Measurements from ENCODE around the gene IFNW1.

IFNW1 gene

DNA sequence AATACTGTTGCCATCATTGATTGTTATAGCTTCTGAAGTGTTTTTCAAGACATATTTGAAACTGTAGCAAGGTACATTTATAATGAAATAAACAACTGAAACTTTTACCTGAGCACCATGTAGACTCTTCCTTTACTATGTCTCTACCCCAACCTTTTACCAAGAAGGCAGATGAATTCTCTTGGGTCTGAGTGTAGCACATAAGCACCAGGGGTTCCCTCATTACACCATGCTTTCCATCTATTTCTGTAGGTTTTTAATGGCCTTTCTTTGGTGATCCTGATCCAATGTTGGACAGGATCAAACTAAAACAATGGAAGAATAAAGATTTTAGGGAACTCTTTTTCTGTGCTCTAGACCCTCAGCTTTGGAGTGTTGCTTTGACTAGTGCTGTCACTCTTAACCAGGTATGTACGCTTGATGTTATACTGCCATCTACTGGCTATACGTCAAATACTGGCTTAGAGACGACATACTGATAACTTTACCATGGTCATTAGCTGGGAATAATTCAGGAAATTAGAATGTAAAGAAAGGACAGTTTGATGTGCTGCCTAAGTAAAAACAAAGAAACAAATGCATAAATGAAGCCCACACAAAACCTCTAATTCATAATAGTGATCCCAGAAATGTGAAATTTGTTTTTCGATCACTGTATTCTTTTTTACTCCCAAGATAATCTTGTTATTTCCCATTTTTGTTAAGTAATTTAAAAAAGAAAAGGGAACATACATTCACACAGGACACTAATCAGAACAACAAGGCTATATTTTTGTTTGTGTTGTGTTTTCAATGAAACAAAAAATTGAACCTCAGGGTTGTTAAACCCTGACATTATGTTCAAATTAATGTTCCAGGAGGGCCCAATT is 30.7 kb downstream of the IFNW1 start:
- TF ChIP-seq, protein P1, sequence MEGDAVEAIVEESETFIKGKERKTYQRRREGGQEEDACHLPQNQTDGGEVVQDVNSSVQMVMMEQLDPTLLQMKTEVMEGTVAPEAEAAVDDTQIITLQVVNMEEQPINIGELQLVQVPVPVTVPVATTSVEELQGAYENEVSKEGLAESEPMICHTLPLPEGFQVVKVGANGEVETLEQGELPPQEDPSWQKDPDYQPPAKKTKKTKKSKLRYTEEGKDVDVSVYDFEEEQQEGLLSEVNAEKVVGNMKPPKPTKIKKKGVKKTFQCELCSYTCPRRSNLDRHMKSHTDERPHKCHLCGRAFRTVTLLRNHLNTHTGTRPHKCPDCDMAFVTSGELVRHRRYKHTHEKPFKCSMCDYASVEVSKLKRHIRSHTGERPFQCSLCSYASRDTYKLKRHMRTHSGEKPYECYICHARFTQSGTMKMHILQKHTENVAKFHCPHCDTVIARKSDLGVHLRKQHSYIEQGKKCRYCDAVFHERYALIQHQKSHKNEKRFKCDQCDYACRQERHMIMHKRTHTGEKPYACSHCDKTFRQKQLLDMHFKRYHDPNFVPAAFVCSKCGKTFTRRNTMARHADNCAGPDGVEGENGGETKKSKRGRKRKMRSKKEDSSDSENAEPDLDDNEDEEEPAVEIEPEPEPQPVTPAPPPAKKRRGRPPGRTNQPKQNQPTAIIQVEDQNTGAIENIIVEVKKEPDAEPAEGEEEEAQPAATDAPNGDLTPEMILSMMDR (IDR thresholded peaks at IDR 0.05; ENCODE audit: control insufficient read depth, insufficient read depth, low read depth, low read length, missing control alignments) = peak; percentile 77
- DNase-seq (ENCODE audit: low read depth) = peak; percentile 53
- H3K4me3 ChIP-seq (ENCODE audit: control insufficient read depth, low read depth, low read length) = no peak overlapping the region

DNA sequence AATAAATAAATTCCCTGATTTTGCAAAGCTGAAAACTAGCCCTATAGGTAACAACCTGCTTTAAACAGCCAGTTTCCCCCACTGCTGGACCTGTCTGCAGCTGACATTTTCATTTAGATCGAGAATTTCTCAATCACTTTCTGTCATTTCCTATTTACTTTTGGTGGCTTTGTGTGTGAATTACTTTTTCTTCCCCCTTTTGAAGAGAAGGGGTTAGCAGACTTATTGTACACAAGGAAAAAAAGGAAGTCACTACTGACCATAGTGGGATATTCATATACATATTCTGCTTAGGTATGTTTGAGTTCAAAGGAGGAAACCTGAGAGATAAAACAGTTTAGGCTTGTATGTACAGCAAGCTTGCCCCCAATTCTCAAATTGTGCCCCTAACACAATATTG is 36.8 kb downstream of the IFNW1 start:
- no peak for DNase-seq (ENCODE audit: low read depth)
- H3K4me3 ChIP-seq (ENCODE audit: control insufficient read depth, low read depth, low read length) = no peak overlapping the region
- TF ChIP-seq, protein P1 (IDR thresholded peaks at IDR 0.05; ENCODE audit: control insufficient read depth, insufficient read depth, low read depth, low read length, missing control alignments) = no peak

DNA sequence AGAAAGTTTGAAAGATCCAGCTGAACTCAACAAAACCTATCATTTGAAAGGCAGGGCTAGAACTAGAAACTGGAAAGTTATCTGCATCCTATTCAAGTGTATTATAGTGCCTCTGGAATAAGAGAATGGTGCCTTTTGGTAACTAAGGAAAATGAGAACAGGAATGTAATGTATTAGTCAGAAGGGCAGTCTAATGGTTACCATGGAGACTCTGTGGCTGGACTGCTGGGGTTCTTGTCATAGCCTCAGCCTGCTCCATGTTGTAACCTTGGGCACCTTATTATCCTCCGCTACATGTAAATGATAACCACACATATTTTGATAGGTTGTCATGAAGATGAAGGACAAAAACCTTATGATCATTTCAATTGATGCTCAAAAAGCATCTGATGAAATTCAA is 39.3 kb downstream of the IFNW1 start:
- TF ChIP-seq, protein P1 (IDR thresholded peaks at IDR 0.05; ENCODE audit: control insufficient read depth, insufficient read depth, low read depth, low read length, missing control alignments) = no peak
- no peak for DNase-seq (ENCODE audit: low read depth)
- no peak overlapping the region for H3K4me3 ChIP-seq (ENCODE audit: control insufficient read depth, low read depth, low read length)

DNA sequence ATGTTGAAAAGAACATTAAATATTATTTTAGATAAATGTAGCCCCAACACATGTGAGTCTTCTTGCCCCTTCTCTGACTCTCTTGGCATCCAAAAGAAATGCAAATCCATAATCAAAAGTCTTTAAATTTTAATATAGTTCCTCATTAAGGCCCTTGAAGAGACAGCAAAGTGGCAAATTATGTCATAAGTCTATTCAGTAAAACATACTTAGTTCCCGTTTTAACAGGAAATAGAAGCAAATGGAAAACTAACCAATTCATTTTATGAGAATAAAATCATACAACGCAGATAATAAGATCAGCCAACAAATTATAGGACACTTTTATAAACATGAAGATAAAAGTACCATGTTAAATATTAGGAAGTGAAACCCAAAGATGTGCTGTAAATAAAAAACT is 43.8 kb downstream of the IFNW1 start:
- no peak for DNase-seq (ENCODE audit: low read depth)
- TF ChIP-seq, protein P1 (IDR thresholded peaks at IDR 0.05; ENCODE audit: control insufficient read depth, insufficient read depth, low read depth, low read length, missing control alignments) = no peak
- no peak overlapping the region for H3K4me3 ChIP-seq (ENCODE audit: control insufficient read depth, low read depth, low read length)

DNA sequence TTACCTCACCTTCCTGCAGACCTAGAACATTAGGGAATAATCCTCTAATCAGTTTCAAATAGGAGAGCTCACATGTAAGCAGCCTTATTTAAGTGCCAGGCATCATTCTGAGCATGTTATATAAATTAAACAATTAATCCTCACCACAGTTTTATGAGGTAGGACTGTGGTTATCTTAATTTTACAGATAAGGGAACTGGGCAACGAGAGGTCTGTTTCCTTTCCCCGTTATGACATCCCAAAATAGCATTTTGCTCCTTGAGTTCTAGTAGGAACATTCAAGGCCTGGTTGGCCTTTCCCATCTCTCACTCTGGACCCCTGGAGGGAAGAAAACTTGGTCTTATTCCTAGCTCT is 44.8 kb downstream of the IFNW1 start:
- no peak for DNase-seq (ENCODE audit: low read depth)
- TF ChIP-seq, protein P1 (IDR thresholded peaks at IDR 0.05; ENCODE audit: control insufficient read depth, insufficient read depth, low read depth, low read length, missing control alignments) = no peak
- H3K4me3 ChIP-seq (ENCODE audit: control insufficient read depth, low read depth, low read length) = no peak overlapping the region

DNA sequence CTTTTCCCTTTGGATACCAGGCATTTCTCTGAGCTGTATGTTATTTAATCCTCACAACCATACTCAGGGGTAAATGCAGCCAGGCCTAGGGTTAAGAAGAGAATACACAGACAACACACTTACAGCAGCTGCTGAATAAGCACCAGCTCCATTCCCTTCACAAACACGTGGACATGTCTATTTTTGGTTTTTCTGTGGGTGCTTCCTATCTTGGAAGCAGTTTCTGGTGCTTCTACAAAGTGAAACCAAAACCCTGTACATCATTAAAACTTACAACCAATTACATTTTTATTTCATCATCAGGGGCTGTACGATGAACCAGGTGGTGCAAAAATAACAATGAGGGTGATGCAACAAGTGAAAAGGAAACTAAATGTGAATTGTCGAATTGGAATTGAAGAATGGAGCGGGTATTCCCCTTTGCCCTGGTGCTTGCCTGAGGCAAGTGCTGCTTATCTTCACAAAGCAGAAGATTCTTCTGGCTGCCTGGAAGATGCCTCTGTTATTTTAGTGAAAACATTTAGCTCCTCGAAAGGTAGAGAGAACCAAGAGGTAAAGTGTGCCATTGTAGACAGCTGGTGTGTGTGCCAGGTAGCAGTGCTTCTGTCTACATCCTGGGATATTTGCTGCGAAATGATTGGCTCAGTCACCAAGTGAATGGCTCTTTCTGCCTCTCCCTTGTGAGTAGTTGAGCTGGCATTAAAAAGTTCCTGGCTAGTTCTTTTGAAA is 45.3 kb downstream of the IFNW1 start:
- H3K4me3 ChIP-seq (ENCODE audit: control insufficient read depth, low read depth, low read length) = peak overlapping the region; percentile 2; the same call in 1 of the 2 replicates
- DNase-seq (ENCODE audit: low read depth) = peak; percentile 54

More for the DNA sequence above, 45.3 kb downstream of the IFNW1 start:
- TF ChIP-seq, protein P1 (IDR thresholded peaks at IDR 0.05; ENCODE audit: control insufficient read depth, insufficient read depth, low read depth, low read length, missing control alignments) = no peak
